Mononuclear cell (primary cell): ENCODE data around the gene SNTB2. TPM values are rescaled to one million over a fixed set of nuclear protein-coding genes. Genes with fewer than 3 reads are reported as not detected.

Experiments used
- H3K27me3 ChIP-seq: 2 replicates; pipeline ENCODE4 v1.6.0; 2011; ENCODE audit warnings: low read length, control low read depth; ENCODE audit not compliant: insufficient read depth
- H3K4me1 ChIP-seq: 2 replicates; pipeline ENCODE4 v1.5.1; 2011; ENCODE audit warnings: mild to moderate bottlenecking, low read length, control low read depth; ENCODE audit not compliant: insufficient read depth
- H3K4me3 ChIP-seq: 2 replicates; pipeline ENCODE4 v1.5.1; 2011; ENCODE audit warnings: mild to moderate bottlenecking, low read length, moderate library complexity
- H3K9me3 ChIP-seq: 2 replicates; pipeline ENCODE4 v1.5.1; 2011; ENCODE audit warnings: low read depth, mild to moderate bottlenecking, control low read depth, low read length
- total RNA-seq: library from RNA; depleted of rRNA; stranded (reverse); fragments of >200 nt; gene quantifications from one replicate; pipeline ENCODE4 v1.2.3, GENCODE V29; 2012

Gene SNTB2
- total RNA-seq, 1 donor: 4.4 TPM

DNA sequence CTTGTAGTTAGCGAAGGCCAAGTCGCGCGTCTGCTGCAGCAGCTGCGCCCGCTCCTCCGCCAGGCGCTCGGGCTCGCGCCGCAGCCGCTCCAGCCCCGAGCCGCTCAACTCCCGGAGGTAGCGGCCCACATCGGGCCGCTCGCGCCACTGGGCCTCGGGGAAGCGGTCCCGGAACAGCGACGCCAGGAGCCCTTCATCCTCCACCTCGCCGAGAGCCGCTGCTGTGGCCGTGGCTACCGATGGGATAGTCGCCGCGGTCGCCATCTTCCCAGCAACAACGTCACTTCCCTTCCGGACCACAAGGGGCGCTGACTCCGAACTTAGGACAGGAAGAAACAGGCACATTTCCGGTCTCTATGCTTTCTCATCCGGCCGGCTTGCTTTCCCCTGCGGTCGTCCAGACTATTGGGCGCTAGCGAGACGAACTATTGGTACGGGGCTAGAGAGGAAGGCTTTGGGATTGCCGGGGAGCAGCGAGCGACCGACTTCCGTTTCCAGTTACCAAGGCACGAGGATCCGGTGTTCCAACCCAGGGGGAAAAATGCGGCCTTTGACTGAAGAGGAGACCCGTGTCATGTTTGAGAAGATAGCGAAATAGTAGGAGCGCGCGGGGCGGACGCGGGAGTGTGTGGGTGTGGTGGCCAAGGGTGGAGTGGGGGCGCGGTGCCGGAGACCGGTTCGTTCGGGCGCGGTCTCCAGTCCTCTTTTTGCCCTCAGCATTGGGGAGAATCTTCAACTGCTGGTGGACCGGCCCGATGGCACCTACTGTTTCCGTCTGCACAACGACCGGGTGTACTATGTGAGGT lies 152.5 kb downstream of the SNTB2 start, which contains the start of the genes COG8 and NIP7:
COG8 (minus strand) TSS at position 276 of the 806 bp plus-strand sequence; CDS start at position 264, 12 bp downstream.
NIP7 (plus strand) TSS at position 484 of the 806 bp plus-strand sequence; CDS start at position 542, 58 bp downstream.
- H3K4me3 ChIP-seq: peak within 1 kb of the TSS; percentile 65
- no peaks in the 10 kb centered on the region for H3K27me3 ChIP-seq
- no peaks in the 10 kb centered on the region for H3K9me3 ChIP-seq
- peaks cover 31% of the 10 kb centered on the region for H3K4me1 ChIP-seq

DNA sequence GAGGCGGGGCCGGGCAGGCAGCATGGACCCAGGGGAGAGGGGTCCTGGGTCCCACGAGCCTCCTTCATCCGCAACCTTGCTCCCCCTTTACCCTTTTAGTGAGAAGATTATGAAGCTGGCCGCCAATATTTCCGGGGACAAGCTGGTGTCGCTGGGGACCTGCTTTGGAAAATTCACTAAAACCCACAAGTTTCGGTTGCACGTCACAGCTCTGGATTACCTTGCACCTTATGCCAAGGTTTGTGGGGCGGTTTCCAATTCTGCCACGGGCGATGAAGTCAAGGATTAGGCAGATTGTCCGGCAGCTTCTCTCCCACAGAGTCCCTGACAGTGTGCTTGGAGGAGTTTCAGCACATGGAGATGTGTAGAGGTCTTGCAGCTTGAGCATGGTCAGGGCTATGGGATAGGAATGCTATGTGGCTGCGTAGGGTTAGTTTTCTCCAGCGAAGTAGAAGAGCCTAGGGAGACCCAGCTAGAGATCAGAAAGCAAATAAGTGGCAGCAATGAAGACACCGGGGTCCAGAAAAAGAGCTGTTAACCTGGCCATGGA lies 153.2 kb downstream of the SNTB2 start:
- Histone ChIP-seq H3K4me1 (peaks cover 33% of the 10 kb centered on the region), H3K27me3 (no peaks in the 10 kb centered on the region), H3K9me3 (no peaks in the 10 kb centered on the region), H3K4me3 (peak overlapping the region; percentile 65)

DNA sequence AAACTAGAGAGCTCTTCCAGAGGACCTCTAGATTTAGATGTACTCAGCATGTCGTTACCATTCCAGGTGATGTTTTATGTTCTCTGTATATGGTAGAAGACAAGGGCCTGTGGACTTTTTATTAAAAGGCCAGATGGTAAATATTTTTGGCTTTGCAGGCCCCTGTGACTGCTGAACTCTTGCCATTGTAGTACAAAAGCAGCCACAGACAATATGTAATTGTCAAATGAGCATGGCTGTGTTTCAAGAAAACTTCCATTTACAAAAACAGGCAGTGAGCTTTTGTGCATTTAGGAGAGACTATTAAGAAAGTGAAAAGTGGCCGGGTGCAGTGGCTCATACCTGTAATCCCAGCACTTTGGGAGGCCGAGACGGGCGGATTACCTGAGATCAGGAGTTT lies 157.2 kb downstream of the SNTB2 start:
- Histone ChIP-seq H3K4me1 (peaks cover 33% of the 10 kb centered on the region), H3K4me3 (no peak overlapping the region), H3K27me3 (no peaks in the 10 kb centered on the region), H3K9me3 (no peaks in the 10 kb centered on the region)

DNA sequence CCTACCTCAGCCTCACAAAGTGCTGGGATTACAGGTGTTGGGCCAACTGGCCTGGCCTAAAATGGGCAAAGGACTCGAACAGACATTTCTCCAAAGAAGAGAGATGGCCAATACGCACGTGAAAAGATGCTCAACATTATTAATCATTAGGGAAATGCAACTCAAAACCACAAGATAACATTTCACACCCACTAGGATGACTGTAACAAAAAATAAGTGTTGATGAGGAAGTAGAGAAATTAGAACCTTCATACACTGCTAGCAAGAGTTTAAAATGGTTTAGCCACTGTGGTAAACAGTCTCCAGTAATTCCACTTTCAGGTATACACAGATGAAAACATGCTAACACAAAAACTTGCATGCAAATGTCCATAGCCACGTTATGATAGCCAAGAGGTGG lies 159.0 kb downstream of the SNTB2 start:
- H3K4me1 ChIP-seq: peaks cover 21% of the 10 kb centered on the region
- no peaks in the 10 kb centered on the region for H3K9me3 ChIP-seq
- H3K27me3 ChIP-seq: no peaks in the 10 kb centered on the region
- no peak overlapping the region for H3K4me3 ChIP-seq

DNA sequence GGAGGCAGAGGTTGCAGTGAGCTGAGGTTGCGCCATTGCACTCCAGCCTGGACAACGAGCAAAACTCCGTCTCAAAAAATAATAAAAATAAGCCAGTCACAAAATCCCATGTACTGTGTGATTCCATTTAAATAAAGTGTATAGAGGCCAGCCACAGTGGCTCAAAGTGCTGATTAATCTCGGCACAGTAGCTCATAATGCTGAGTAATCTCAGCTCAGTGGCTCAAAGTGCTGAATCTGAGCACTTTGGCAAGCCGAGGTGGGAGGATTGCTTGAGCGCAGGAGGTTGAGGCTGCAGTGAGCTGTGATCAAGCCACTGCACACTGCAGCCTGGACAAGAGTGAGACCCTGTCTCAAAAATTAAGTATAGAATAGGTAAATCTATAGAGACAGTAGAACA lies 159.7 kb downstream of the SNTB2 start:
- Histone ChIP-seq H3K27me3 (no peaks in the 10 kb centered on the region), H3K4me1 (peaks cover 18% of the 10 kb centered on the region), H3K4me3 (no peak overlapping the region), H3K9me3 (no peaks in the 10 kb centered on the region)

DNA sequence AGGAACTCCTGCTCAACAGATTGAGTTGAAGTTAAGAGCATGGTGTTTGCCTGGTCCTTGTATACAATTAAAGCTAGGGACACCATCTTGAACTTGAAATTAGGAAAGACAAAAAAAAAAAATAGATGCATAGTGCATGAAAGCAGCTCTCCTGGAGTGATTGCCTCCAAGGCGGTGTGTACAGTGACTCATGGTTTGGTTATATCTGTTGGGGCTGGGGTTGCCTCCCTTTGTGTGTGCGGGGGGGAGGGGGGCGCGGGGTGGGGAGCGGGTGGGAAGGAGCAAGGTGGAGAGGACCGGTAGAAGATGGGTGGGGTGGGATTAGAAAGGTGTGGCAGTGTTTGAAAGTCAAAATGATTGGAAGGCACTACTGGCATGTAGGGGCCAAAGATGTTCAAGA lies 161.3 kb downstream of the SNTB2 start:
- H3K9me3 ChIP-seq: no peaks in the 10 kb centered on the region
- H3K4me1 ChIP-seq: peaks cover 18% of the 10 kb centered on the region
- no peaks in the 10 kb centered on the region for H3K27me3 ChIP-seq
- no peak overlapping the region for H3K4me3 ChIP-seq

DNA sequence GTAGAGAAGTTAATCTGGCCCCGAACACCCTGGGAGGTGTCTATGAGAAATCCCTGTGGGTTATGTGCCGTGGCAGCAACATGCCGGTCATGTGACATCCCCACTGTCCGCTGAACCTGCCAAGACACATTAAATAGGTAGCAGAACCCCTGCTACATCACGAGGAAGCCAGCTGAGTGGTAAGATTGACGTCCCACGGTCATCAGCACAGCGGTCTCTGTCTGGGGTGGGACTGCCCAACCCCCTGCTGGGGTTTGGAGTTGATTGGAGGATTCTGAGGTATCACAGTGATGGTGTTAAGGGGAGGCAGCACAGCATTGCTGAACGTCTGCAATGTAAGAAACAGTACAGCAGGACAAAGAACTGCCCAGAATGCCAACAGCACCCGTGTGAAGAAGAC lies 162.6 kb downstream of the SNTB2 start:
- Histone ChIP-seq H3K27me3 (no peaks in the 10 kb centered on the region), H3K4me3 (no peak overlapping the region), H3K4me1 (peaks cover 18% of the 10 kb centered on the region), H3K9me3 (no peaks in the 10 kb centered on the region)

DNA sequence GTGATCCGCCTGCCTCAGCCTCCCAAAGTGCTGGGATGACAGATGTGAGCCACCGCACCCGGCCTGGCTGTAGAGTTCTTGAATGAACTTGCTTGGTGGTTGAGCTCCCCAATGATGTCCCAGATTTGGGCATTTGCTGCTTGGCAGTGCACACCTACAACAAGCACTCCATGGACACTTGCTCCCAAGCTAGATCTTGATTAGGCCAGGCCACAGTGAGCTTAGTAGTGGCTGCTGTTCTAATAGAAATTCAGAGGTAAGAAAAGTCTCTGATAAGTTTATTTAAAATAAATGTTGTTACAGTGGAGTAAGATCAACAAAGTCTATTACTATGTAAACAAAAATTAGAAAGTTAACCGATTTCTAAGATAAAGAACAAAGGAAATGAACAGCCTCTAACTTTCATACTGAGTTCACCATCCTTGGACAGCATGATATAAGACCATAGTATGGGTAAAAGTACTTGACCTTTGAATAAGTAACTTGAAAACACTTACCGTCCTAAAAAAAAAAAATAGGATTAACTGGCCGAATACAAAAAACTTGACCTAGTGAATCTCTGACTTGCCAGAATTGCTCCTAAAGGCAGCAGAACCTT lies 163.7 kb downstream of the SNTB2 start:
- Histone ChIP-seq H3K27me3 (no peaks in the 10 kb centered on the region), H3K4me1 (peaks cover 12% of the 10 kb centered on the region), H3K9me3 (no peaks in the 10 kb centered on the region), H3K4me3 (no peak overlapping the region)

DNA sequence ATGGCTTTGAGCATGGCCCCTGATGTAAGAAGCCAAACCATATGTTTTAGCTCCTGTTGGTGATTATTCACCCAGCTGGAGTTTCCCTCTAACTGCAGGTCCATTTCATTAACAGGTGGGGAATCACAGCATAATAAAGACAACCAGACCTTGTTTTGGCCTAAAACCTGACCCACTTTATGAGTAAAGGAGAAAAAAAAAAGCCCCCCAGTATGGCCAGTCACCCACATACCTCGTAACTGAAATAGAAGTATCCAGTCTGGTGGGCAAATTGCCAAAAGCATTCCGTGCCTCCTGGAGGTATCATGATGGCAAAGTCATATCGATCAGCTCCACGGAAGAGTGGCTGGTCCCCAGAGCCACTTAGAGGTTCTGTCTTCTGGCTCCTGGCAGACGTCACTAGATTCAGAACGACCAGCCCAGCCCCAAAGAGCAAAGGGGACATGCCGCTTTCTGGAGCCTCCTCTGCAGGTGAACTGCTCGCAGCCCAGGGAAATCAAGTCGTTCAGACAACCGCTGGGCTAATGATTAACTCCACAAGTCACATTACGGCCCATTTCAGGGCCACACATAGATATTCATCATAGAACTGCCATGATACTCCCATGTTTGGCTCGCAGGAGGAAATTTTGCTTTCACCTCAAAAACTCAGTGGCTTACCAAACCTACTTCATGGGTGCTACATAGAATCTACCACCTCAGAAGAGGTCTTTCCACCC lies 164.5 kb downstream of the SNTB2 start, which contains the start of gene TMED6:
TMED6 (minus strand) TSS at position 478 of the 719 bp plus-strand sequence; CDS start at position 445, 33 bp downstream.
- Histone ChIP-seq H3K27me3 (no peaks in the 10 kb centered on the region), H3K4me1 (peaks cover 4% of the 10 kb centered on the region), H3K4me3 (no peak within 1 kb of the TSS), H3K9me3 (no peaks in the 10 kb centered on the region)

Other genes starting within 250 kb of the SNTB2 start
- 0.84 TPM for gene HAS3, start 81.5 kb upstream of the SNTB2 start, total RNA-seq
- gene CHTF8, start 54.6 kb upstream of the SNTB2 start, total RNA-seq: 34.8 TPM
- gene UTP4, start 54.5 kb upstream of the SNTB2 start, total RNA-seq: 19.7 TPM
- gene VPS4A, start 124.2 kb downstream of the SNTB2 start, total RNA-seq: 35.5 TPM
- gene PDF, start 143.4 kb downstream of the SNTB2 start, total RNA-seq: 2.9 TPM
- 15.3 TPM for gene COG8, start 152.4 kb downstream of the SNTB2 start, total RNA-seq
- 22.5 TPM for gene NIP7, start 152.6 kb downstream of the SNTB2 start, total RNA-seq
- gene TMED6, start 164.6 kb downstream of the SNTB2 start, total RNA-seq: 1.0 TPM
- gene TERF2, start 198.8 kb downstream of the SNTB2 start, total RNA-seq: 24.6 TPM
- gene CYB5B, start 237.5 kb downstream of the SNTB2 start, total RNA-seq: 23.4 TPM